RWPE1 (cell line): ENCODE measurements around the gene GUCY1A2.
A peak's percentile ranks its signal among the peaks of the same experiment; 100 is the strongest.

Experiments used
- CTCF ChIA-PET: fragments of 350-600 bp; sonication (Branson Sonifier 250); formaldehyde crosslinking; extraction: SDS; loops from one replicate; lab custom pipeline; 2021; lab: Yijun Ruan, JAX
- POLR2A ChIA-PET: fragments of 400-600 bp; formaldehyde crosslinking; extraction: SDS; loops from one replicate; lab custom pipeline; 2020; ENCODE audit warnings: antibody characterized with exemption; ENCODE audit not compliant: low non-redundant PET; lab: Yijun Ruan, JAX
- DNase-seq: peaks from one replicate; pipeline ENCODE4 v3.0.0; 2012; ENCODE audit warnings: low spot score
- H3K27ac ChIP-seq: fragments of 450-650 bp; 2 replicates; pipeline ENCODE4 v1.5.1; 2017
- CTCF ChIP-seq: fragments of 450-650 bp; conservative IDR thresholded peaks from 2 replicates; pipeline ENCODE4 v1.5.1; 2017; ENCODE audit warnings: low read depth, mild to moderate bottlenecking

Gene GUCY1A2

DNA sequence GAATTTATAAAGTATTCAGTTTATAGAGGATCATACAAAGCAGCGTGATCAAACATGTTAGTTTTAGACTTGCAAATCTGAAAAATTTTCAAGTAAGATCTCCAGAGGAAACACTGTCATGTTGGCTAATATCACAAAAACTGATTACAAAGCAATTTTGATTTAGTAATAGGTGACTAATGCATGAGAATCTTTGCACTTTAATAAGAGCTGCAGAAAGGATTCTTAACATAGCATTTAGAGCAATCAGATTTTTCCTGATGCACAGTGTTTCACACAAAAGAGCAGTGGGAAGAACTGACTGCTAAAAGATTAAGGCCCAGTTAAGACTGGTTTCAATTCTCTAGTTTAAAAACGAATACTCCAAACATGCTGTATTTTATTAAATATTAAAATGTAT, 321.2 kb downstream of the GUCY1A2 start:
- no peak for TF ChIP-seq CTCF
- ChIA-PET CTCF (no interaction called here), POLR2A (no interaction called here)
- DNase-seq, result peak; percentile 30
- no peak overlapping the region for H3K27ac ChIP-seq

- DNase-seq, result peak; percentile 8
- CTCF ChIA-PET, result no interaction called here
Observed at GRCh38 chr11:106695506-106695905, 322.8 kb downstream of the GUCY1A2 start.

GRCh38 chr11:106694501-106694900, 323.8 kb downstream of the GUCY1A2 start:
- ChIA-PET POLR2A (no interaction called here), CTCF (no interaction called here)
- TF ChIP-seq CTCF, result no peak
- DNase-seq, result no peak
- no peak overlapping the region for H3K27ac ChIP-seq

More at GRCh38 chr11:106695506-106695905, 322.8 kb downstream of the GUCY1A2 start:
- no peak for TF ChIP-seq CTCF
- H3K27ac ChIP-seq, result no peak overlapping the region
- POLR2A ChIA-PET, result no interaction called here

GRCh38 chr11:106691807-106692365, 326.4 kb downstream of the GUCY1A2 start:
- ChIA-PET POLR2A (interaction anchor here (0.6 kb wide), 1 partner anchor 274 kb away, joined by 3 read pairs; no protein-coding TSS in a partner anchor), CTCF (no interaction called here)
- TF ChIP-seq CTCF, result no peak
- H3K27ac ChIP-seq, result no peak overlapping the region
- no peak for DNase-seq

GRCh38 chr11:106690923-106691322, 327.4 kb downstream of the GUCY1A2 start:
- POLR2A ChIA-PET, result no interaction called here
- TF ChIP-seq CTCF, result no peak
- H3K27ac ChIP-seq, result no peak overlapping the region
- no peak for DNase-seq
- CTCF ChIA-PET, result no interaction called here

- CTCF ChIA-PET, result no interaction called here
- no peak for DNase-seq
Observed at GRCh38 chr11:106684944-106685343, 333.3 kb downstream of the GUCY1A2 start.

More at GRCh38 chr11:106684944-106685343, 333.3 kb downstream of the GUCY1A2 start:
- no peak for TF ChIP-seq CTCF
- POLR2A ChIA-PET, result no interaction called here
- H3K27ac ChIP-seq, result no peak overlapping the region
